ENCODE data around the gene TBCB. TPM values are rescaled to one million over a fixed set of nuclear protein-coding genes. Genes with fewer than 3 reads are reported as not detected.

The TBCB gene
- 136 and 145 TPM in 2 replicates for total RNA-seq

GRCh38 chr19:36115453-36116343 is at the start of gene TBCB:
TSS of gene TBCB (plus strand) at chr19:36115468. CDS start at chr19:36115561, 93 bp downstream.

GRCh38 chr19:36110487-36111199 is 4.6 kb upstream of the TBCB start, which contains the start of gene OVOL3:
TSS of gene OVOL3 (plus strand) at chr19:36111143. CDS start at chr19:36111203, 60 bp downstream.

GRCh38 chr19:36114721-36115452 is 381 bp upstream of the TBCB start, which contains the start of gene POLR2I:
TSS of gene POLR2I (minus strand) at chr19:36114875. CDS start at chr19:36114856, 19 bp downstream.

GRCh38 chr19:36139473-36140303 is 24.4 kb downstream of the TBCB start, which contains the start of gene CAPNS1:
TSS of gene CAPNS1 (plus strand) at chr19:36140066. CDS start at chr19:36141012, 946 bp downstream.

GRCh38 chr19:36152352-36153091 is 37.3 kb downstream of the TBCB start, which contains the start of gene COX7A1:
TSS of gene COX7A1 (minus strand) at chr19:36152447. CDS start at chr19:36152407, 40 bp downstream.

Other genes starting within 250 kb of the TBCB start
- 4.2 and 4.6 TPM in 2 replicates for gene APLP1, start 246.9 kb upstream of the TBCB start, total RNA-seq
- 2.9 and 5.5 TPM in 2 replicates for gene NFKBID, start 214.9 kb upstream of the TBCB start, total RNA-seq
- not detected in 2 replicates for gene HCST, start 212.9 kb upstream of the TBCB start, total RNA-seq
- not detected in 2 replicates for gene TYROBP, start 207.2 kb upstream of the TBCB start, total RNA-seq
- gene LRFN3, start 179.1 kb upstream of the TBCB start, total RNA-seq = 9.6 and 11.1 TPM in 2 replicates
- gene SDHAF1, start 120.3 kb upstream of the TBCB start, total RNA-seq = 12.7 and 13.4 TPM in 2 replicates
- gene SYNE4, start 106.7 kb upstream of the TBCB start, total RNA-seq = 0.19 TPM in 1 of 2 replicates, not detected in the other
- gene ALKBH6, start 101.3 kb upstream of the TBCB start, total RNA-seq = 11.3 and 14.0 TPM in 2 replicates
- gene CLIP3, start 82.6 kb upstream of the TBCB start, total RNA-seq = 4.0 and 5.6 TPM in 2 replicates
- 1.3 and 1.6 TPM in 2 replicates for gene THAP8, start 61.2 kb upstream of the TBCB start, total RNA-seq
- 5.2 and 6.5 TPM in 2 replicates for gene WDR62, start 60.6 kb upstream of the TBCB start, total RNA-seq
- gene OVOL3, start 4.3 kb upstream of the TBCB start, total RNA-seq = not detected in 2 replicates
- gene POLR2I, start 593 bp upstream of the TBCB start, total RNA-seq = 26.5 and 37.2 TPM in 2 replicates
- gene CAPNS1, start 24.6 kb downstream of the TBCB start, total RNA-seq = 405 and 525 TPM in 2 replicates
- 5.9 and 9.5 TPM in 2 replicates for gene COX7A1, start 37.0 kb downstream of the TBCB start, total RNA-seq
- gene ZNF565, start 99.2 kb downstream of the TBCB start, total RNA-seq = 3.9 and 4.7 TPM in 2 replicates
- gene ZNF146, start 99.6 kb downstream of the TBCB start, total RNA-seq = 107 and 136 TPM in 2 replicates